Muscle layer of colon (tissue), 2 donors: ENCODE measurements around the gene STK10.

Source experiments
- H3K27ac ChIP-seq: one replicate; pipeline ENCODE4 v1.7.0; 2013; ENCODE audit warnings: low read depth, mild to moderate bottlenecking, low read length, moderate library complexity
- H3K27me3 ChIP-seq, 2 donors: one replicate each; pipeline ENCODE4 v1.7.0; 2013; ENCODE audit warnings: low read length in 2 of 2, mild to moderate bottlenecking in 2 of 2; ENCODE audit not compliant: insufficient read depth in 2 of 2, control insufficient read depth in 1 of 2
- H3K36me3 ChIP-seq: one replicate; pipeline ENCODE4 v1.7.0; 2013; ENCODE audit warnings: mild to moderate bottlenecking, low read length; ENCODE audit not compliant: insufficient read depth
- H3K4me1 ChIP-seq: one replicate; pipeline ENCODE4 v1.7.0; 2013; ENCODE audit warnings: mild to moderate bottlenecking, low read length; ENCODE audit not compliant: insufficient read depth
- H3K4me3 ChIP-seq, 2 donors: one replicate each; pipeline ENCODE4 v1.7.0; 2013; ENCODE audit warnings: low read length in 2 of 2, low read depth in 1 of 2, mild to moderate bottlenecking in 1 of 2, moderate library complexity in 1 of 2
- H3K9ac ChIP-seq: one replicate; pipeline ENCODE4 v1.7.0; 2013; ENCODE audit warnings: low read length
- H3K9me3 ChIP-seq: one replicate; pipeline ENCODE4 v1.7.0; 2013; ENCODE audit warnings: mild to moderate bottlenecking, low read length
- donor health status: abdominal sarcoma.
- donor health status: Adenocarcinoma of cecum.

Gene STK10

DNA sequence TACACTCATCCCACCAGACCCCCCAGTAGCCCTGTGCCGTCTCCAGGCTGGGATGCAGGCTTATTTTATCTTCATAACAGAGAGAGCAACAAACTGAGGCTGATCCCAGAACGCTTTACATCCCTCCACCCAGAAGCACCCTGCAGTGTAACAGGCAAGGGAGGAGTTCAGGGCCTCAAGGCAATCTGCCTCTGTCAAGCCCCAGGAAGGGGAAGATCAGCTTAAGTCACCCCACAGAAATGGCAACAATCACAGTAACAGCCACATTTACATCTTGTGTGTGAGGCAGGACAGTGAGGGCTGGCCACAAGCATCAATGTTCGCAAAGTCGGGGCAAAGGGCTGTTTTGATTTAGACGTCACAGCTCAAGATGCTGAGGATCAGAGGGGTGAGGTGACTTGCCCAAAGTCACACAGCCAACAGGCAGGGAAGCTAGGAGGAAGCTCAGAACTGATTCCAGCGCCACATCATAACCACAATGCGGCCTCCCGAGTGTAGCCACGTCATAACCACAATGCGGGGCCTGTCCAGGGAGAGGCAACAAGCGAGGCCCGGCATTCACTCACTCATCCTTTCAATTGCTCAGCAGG is 14.4 kb downstream of the STK10 start:
- no peak overlapping the region for H3K9ac ChIP-seq
- no peaks in the 10 kb centered on the region for H3K27me3 ChIP-seq
- H3K9me3 ChIP-seq = no peaks in the 10 kb centered on the region
- H3K27ac ChIP-seq = no peak overlapping the region
- H3K36me3 ChIP-seq = no peaks in the 10 kb centered on the region
- no peak overlapping the region for H3K4me3 ChIP-seq
- peaks cover 3% of the 10 kb centered on the region for H3K4me1 ChIP-seq

DNA sequence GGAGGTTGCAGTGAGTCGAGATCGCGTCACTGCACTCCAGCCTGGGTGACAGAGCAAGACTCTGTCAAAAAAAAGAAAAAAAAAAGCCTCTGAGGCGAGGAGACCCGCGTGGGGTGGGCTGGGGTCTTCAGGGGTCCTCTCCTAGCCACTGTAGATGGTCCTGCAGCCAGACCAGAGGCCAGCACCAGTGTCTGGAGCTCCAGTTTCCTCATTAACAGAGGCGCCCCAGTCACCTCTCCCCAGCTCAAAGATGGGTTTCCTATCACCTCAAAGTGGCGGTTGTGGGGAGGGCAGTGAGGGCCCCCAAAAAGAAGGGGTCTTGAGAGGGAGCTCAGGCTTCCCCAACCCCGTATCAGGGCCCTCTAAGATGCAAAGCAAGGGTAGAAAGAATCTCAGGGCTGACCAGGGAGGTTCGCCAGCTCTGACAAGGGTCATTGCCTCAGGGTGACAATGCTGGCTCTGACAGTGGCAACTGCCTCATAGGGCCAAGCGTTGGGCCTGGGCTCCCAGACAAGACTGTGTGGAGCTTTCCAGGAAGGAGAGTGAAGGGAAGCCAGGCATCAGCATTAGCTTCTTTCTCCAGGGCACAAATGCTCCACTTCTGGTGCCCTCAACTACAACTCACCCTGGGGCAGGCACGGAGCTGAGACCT is 15.0 kb downstream of the STK10 start:
- H3K4me3 ChIP-seq = no peak overlapping the region
- H3K27ac ChIP-seq = no peak overlapping the region
- H3K36me3 ChIP-seq = no peaks in the 10 kb centered on the region
- H3K9me3 ChIP-seq = no peaks in the 10 kb centered on the region
- no peaks in the 10 kb centered on the region for H3K27me3 ChIP-seq
- no peak overlapping the region for H3K9ac ChIP-seq
- peaks cover 9% of the 10 kb centered on the region for H3K4me1 ChIP-seq

DNA sequence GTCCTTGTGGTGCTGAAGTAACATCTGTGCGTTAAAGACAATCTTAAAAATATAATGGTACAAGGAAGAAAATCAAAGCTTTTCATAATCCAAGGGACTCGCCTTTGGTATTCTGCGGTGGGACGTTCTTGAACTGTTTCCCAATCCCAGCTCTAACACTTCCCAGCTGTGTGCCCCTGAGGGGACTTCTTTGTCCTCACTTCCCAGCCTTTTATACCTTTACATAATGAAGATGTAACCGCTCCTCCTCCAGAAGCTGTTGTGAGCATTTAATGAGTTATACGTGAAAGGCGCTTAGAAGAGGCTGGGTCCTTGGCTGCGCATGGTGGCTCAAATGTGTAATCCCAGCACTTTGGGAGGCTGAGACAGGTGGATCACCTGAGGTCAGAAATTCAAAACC is 16.9 kb downstream of the STK10 start:
- no peak overlapping the region for H3K4me3 ChIP-seq
- H3K36me3 ChIP-seq = no peaks in the 10 kb centered on the region
- no peak overlapping the region for H3K9ac ChIP-seq
- peaks cover 12% of the 10 kb centered on the region for H3K4me1 ChIP-seq
- H3K9me3 ChIP-seq = no peaks in the 10 kb centered on the region
- H3K27me3 ChIP-seq = no peaks in the 10 kb centered on the region
- no peak overlapping the region for H3K27ac ChIP-seq

DNA sequence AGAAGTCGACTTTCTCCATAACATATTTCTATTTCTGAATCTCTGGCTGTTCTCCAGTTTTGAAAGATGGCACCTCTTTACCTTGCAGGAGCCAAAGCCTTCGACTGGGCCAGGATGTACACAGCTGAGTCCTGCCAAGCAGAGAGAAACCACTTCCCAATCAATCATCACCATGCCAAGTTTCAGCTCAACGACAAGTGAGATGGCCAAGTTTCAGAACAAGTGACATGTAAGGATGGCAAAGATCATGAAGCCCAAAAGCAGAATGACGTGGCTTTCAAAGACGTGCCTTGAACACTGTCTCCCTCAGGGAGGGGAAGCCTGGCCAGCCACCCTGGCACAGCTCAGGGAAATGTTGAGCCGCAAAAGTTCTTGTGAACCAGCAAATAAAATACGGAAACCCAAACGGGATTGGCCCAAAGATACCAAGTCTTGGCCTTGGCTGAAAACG is 17.7 kb downstream of the STK10 start:
- Histone ChIP-seq H3K27ac (no peak overlapping the region), H3K9me3 (no peaks in the 10 kb centered on the region), H3K36me3 (no peaks in the 10 kb centered on the region), H3K4me3 (no peak overlapping the region), H3K9ac (no peak overlapping the region), H3K4me1 (peaks cover 12% of the 10 kb centered on the region), H3K27me3 (no peaks in the 10 kb centered on the region)

DNA sequence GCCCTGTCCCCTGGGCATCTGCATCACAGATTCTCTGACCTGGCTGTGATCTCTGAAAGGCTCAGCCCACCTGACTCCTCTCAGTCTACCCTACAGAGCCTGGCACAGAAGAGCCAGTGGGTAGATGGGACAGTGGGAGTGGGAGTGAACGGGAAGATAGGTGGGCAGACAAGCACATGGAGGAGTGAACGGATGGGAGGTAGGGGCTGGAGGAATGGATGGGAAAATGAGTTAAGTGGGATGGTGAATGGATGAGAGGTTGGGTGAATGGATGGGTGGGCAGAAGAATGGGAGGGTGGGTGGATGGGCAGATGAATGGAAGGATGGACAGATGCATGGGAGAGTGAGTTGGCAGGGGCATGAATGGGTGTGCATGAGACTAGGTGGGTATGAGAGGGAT is 18.8 kb downstream of the STK10 start:
- Histone ChIP-seq H3K9ac (no peak overlapping the region), H3K4me3 (no peak overlapping the region), H3K9me3 (no peaks in the 10 kb centered on the region), H3K27me3 (no peaks in the 10 kb centered on the region), H3K27ac (no peak overlapping the region), H3K36me3 (no peaks in the 10 kb centered on the region), H3K4me1 (peaks cover 12% of the 10 kb centered on the region)

DNA sequence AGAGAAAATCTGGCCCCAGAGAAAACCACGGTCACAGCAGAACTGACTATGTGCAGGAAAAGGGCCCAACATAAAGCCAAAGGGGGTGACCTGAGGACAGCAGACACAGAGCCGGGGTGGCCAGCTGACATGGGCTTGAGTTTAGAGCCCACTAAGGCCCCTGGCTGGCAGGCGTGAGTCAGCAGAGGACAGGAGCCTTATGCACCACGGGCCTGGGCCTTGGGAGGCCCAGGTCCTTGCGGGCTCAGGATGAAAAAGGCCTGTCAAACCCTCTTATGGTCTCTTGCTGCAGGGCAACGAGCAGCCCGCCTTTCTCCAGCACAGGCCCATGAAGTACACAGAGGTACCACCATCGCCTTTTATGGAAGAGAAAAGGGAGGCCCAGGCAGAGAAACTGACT is 19.7 kb downstream of the STK10 start:
- no peak overlapping the region for H3K9ac ChIP-seq
- peak overlapping the region; percentile 23 for H3K27ac ChIP-seq

DNA sequence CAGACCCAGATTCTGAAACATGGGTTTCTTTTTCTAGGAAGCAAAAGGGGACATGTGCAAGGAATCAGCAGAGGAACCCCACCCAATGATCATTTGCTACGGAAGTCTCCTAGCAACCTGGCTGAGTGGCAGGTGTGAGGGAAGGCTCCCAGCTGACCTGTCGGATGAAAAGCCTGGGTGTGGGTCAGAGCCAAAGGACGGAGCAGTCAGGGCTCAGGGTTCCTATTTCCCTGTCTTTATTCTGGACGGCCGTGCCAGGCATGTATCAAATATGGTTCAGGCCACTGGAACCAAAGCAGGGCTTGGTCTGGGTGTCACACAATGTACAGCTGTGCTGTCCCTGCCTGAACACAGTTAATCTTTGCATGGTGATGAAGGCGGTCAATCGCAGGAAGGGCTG is 20.1 kb downstream of the STK10 start:
- Histone ChIP-seq H3K9me3 (no peaks in the 10 kb centered on the region), H3K4me3 (no peak overlapping the region), H3K27me3 (no peaks in the 10 kb centered on the region), H3K4me1 (peaks cover 12% of the 10 kb centered on the region), H3K27ac (peak overlapping the region; percentile 23), H3K36me3 (no peaks in the 10 kb centered on the region), H3K9ac (no peak overlapping the region)

More for the DNA sequence above, 19.7 kb downstream of the STK10 start:
- no peaks in the 10 kb centered on the region for H3K9me3 ChIP-seq
- peaks cover 12% of the 10 kb centered on the region for H3K4me1 ChIP-seq
- H3K36me3 ChIP-seq = no peaks in the 10 kb centered on the region
- no peaks in the 10 kb centered on the region for H3K27me3 ChIP-seq
- no peak overlapping the region for H3K4me3 ChIP-seq

DNA sequence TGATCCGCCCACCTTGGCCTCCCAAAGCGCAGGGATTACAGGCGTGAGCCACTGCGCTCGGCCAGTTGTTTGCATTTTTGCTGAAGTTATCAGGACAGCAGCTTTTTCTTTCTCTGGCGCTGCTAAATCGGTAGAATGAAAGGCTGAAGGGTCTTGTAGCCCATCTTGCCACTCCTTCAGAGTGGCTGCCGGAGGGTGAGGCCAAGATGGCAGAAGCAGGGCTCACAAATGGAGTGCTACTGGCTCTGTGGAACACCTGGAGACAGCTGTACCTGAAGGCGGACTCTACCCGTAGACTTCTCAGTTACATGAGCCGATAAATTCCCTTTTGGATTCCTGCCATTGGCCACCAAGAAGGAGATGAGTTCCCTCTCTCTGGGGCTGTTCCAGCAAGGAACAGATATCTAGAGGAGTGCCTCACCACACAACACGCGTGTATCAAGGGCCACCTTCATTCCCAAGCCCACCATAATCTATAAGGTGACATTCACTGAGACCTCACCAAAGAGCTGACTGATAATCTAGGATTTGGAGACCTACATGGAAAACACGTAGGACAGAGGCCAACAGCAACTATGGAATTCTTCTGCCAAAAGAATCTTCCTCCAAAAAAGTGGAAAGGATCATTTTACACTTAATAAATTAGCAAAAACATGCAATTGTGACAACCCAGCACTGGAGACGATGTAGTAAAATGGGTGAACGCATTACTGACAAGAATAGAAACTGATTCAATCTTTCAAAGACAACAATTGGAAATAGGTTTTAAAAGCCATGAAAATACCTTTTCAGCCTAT is 21.8 kb downstream of the STK10 start:
- H3K4me1 ChIP-seq = peaks cover 12% of the 10 kb centered on the region
- no peak overlapping the region for H3K9ac ChIP-seq
- no peaks in the 10 kb centered on the region for H3K36me3 ChIP-seq
- H3K9me3 ChIP-seq = no peaks in the 10 kb centered on the region
- no peak overlapping the region for H3K27ac ChIP-seq
- no peaks in the 10 kb centered on the region for H3K27me3 ChIP-seq
- no peak overlapping the region for H3K4me3 ChIP-seq

DNA sequence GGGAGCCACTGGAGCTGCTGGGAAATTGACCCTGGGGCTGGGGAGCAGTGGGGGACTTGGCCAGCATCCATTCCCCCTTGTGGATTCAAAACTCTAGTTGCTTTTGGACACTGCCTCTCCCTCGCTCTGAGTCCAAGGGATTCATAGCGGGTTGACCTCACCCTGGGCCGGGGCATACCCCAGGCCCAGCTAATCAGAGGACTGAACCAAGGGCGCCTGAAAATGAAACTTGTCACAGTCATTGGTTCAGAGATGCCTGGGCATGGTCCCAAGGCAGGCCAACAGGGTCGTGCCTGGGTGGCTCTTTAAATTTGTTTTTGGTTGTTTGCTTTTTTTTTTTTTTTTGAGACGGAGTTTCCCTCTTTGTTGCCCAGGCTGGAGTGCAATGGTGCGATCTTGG is 22.6 kb downstream of the STK10 start:
- no peaks in the 10 kb centered on the region for H3K27me3 ChIP-seq
- H3K4me1 ChIP-seq = peaks cover 12% of the 10 kb centered on the region
- H3K9ac ChIP-seq = no peak overlapping the region
- no peak overlapping the region for H3K4me3 ChIP-seq
- no peak overlapping the region for H3K27ac ChIP-seq
- no peaks in the 10 kb centered on the region for H3K36me3 ChIP-seq
- no peaks in the 10 kb centered on the region for H3K9me3 ChIP-seq

DNA sequence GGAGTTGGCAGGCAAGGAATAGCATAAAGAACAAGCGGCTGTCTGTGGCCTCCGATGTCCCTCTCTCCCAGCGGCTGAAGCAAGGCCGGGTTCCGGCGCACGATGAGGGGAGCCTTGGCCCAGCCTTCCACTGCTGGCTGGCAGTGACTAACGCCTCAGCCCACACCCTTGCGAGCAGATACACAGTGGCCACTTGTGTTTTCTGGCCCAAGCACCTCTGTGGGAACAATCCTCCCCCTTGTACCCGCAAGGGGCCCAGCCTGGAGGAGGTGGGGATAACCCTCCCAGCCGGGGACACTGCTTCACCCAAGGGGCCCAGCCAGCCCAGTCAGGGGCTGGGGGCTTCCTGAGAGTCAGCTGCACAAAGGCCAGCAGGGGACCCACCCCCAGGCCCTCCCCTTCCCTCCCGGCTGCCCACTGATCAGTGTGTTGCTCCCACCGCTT is 23.2 kb downstream of the STK10 start:
- no peaks in the 10 kb centered on the region for H3K36me3 ChIP-seq
- no peak overlapping the region for H3K4me3 ChIP-seq
- H3K4me1 ChIP-seq = peaks cover 12% of the 10 kb centered on the region
- H3K27me3 ChIP-seq = no peaks in the 10 kb centered on the region
- H3K9ac ChIP-seq = no peak overlapping the region
- H3K9me3 ChIP-seq = no peaks in the 10 kb centered on the region
- H3K27ac ChIP-seq = no peak overlapping the region

DNA sequence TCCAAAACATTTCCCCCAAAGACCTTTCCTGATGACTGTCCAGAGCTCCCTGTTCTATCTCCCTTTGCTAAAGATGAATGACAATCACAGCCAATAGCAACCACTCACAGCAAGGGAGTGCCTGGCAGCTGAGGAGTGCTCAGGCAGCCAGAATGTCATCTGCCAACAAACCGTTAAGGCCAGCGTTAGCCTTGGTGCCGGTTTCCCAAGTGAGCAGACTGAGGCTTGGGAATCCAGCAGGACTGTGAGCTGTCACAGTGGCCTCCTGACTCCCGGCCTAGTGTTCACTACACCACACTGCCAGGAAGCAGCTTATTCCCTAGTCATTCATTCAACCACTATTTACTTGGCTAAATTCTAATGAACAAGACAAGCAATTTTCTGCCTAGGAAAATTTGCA is 24.7 kb downstream of the STK10 start:
- H3K27me3 ChIP-seq = no peaks in the 10 kb centered on the region
- no peak overlapping the region for H3K9ac ChIP-seq
- H3K4me1 ChIP-seq = peaks cover 6% of the 10 kb centered on the region
- H3K9me3 ChIP-seq = no peaks in the 10 kb centered on the region
- H3K4me3 ChIP-seq = no peak overlapping the region
- no peak overlapping the region for H3K27ac ChIP-seq
- no peaks in the 10 kb centered on the region for H3K36me3 ChIP-seq
